K562 (cell line): ENCODE results near the gene PDZK1IP1. TPM values are rescaled to one million over a fixed set of nuclear protein-coding genes. Genes with fewer than 3 reads are reported as not detected.

Source experiments
- EHMT2 ChIP-seq: fragments of 450-650 bp; IDR thresholded peaks from 2 replicates; pipeline ENCODE4 v1.6.1; 2018; ENCODE audit warnings: antibody characterized with exemption
- ELF1 ChIP-seq: fragments of 200-800 bp; sonication (Bioruptor generic); IDR thresholded peaks from 2 replicates; pipeline ENCODE4 v1.6.1; 2016; ENCODE audit warnings: missing genetic modification characterization, missing compliant biosample characterization
- FOXK2 ChIP-seq, 2 experiments: fragments of 450-650 bp; IDR thresholded peaks in 1 of 2; conservative IDR thresholded peaks in 1 of 2; 2 replicates each; pipeline ENCODE4 v1.6.1; 2016; ENCODE audit warnings: low read depth in 2 of 2, mild to moderate bottlenecking in 1 of 2
- FOXM1 ChIP-seq, 2 experiments: fragments of 450-650 bp in 1 of 2; sonication (generic) in 1 of 2; formaldehyde crosslinking in 1 of 2; IDR thresholded peaks; 2 replicates each; pipeline versions ENCODE4 v1.6.1 to v1.9.0; 2017 to 2022; ENCODE audit warnings: low read depth in 2 of 2, mild to moderate bottlenecking in 2 of 2, missing genetic modification reagents in 1 of 2, moderate library complexity in 1 of 2
- KDM1A ChIP-seq, 2 experiments: fragments of 450-650 bp; IDR thresholded peaks; 2 replicates each; pipeline ENCODE4 v1.6.1; 2016; ENCODE audit warnings: mild to moderate bottlenecking in 2 of 2
- NBN ChIP-seq: fragments of 450-650 bp; IDR thresholded peaks from 2 replicates; pipeline ENCODE4 v1.6.1; 2016; ENCODE audit warnings: low read depth, mild to moderate bottlenecking
- NR2C1 ChIP-seq, 2 experiments: fragments of 450-650 bp; IDR thresholded peaks; 2 replicates each; pipeline ENCODE4 v1.6.1; 2017; ENCODE audit warnings: mild to moderate bottlenecking in 2 of 2, antibody characterized with exemption in 1 of 2, inconsistent platforms in 1 of 2, missing compliant biosample characterization in 1 of 2, missing genetic modification characterization in 1 of 2
- PHB2 ChIP-seq: fragments of 450-650 bp; IDR thresholded peaks from 2 replicates; pipeline ENCODE4 v1.6.1; 2017; ENCODE audit warnings: low read depth
- RAD51 ChIP-seq: fragments of 450-650 bp; IDR thresholded peaks from 2 replicates; pipeline ENCODE4 v1.7.1; 2016; ENCODE audit warnings: low read depth, mild to moderate bottlenecking, borderline replicate concordance
- SMARCC2 ChIP-seq: fragments of 450-650 bp; IDR thresholded peaks from 2 replicates; pipeline ENCODE4 v1.6.1; 2017; ENCODE audit warnings: antibody characterized with exemption, moderate library complexity, mild to moderate bottlenecking, low read depth
- U2AF1 ChIP-seq: fragments of 200-400 bp; formaldehyde crosslinking; optimal IDR thresholded peaks from 2 replicates; pipeline ENCODE3; 2017; ENCODE audit warnings: mild to moderate bottlenecking, low read depth, low read length, moderate library complexity
- ZNF589 ChIP-seq: fragments of 200-800 bp; sonication (Bioruptor generic); IDR thresholded peaks from 2 replicates; pipeline ENCODE4 v1.6.1; 2016; ENCODE audit warnings: low read depth, missing genetic modification characterization, missing compliant biosample characterization
- ZNF717 ChIP-seq: fragments of 250-450 bp; sonication (Bioruptor Pico); IDR thresholded peaks from 2 replicates; pipeline ENCODE4 v1.5.0; 2021
- ZNF778 ChIP-seq: fragments of 450-650 bp; formaldehyde crosslinking; IDR thresholded peaks from 2 replicates; pipeline ENCODE4 v1.4.0; 2020; ENCODE audit warnings: mild to moderate bottlenecking, moderate library complexity
- ZNF780A ChIP-seq: fragments of 250-450 bp; sonication (Bioruptor Pico); IDR thresholded peaks from 2 replicates; pipeline ENCODE4 v1.5.0; 2021; ENCODE audit warnings: mild to moderate bottlenecking
- ZNF785 ChIP-seq: fragments of 250-450 bp; sonication (Bioruptor Pico); IDR thresholded peaks from 2 replicates; pipeline ENCODE4 v1.4.0; 2020; ENCODE audit warnings: mild to moderate bottlenecking
- ZSCAN29 ChIP-seq: fragments of 450-650 bp; IDR thresholded peaks from 2 replicates; pipeline ENCODE4 v1.6.1; 2017
- polyA plus RNA-seq, 8 experiments: library from polyadenylated mRNA; depleted of rRNA in 4 of 8; stranded (reverse) in 5 of 8; unstranded in 3 of 8; fragments of >200 nt; fragmentation: Nextera tagmentation in 2 of 8; fragmentation: Illumina TruSeq in 1 of 8; extraction: Ambion mirVana in 2 of 8; extraction: Trizol in 1 of 8; gene quantifications; 2 replicates each; pipeline versions ENCODE4 v1.2.1 to v1.2.3, GENCODE V29; 2011 to 2014; ENCODE audit warnings: inconsistent platforms in 1 of 8, missing spikeins in 1 of 8
- total RNA-seq, 7 experiments: library from RNA; depleted of rRNA in 6 of 7; stranded (reverse); fragments of >200 nt in 6 of 7; fragmentation: Illumina TruSeq in 2 of 7; extraction: Trizol in 2 of 7; gene quantifications; 2 replicates each; pipeline versions ENCODE4 v1.2.1 to v1.2.3, GENCODE V29; 2011 to 2021; ENCODE audit warnings: low replicate concordance in 1 of 7
- TF ChIP-seq, protein P1 (sequence below): sonication (generic); formaldehyde crosslinking; IDR thresholded peaks from 2 replicates; pipeline ENCODE4 v1.8.1; 2023; ENCODE audit warnings: mild to moderate bottlenecking, missing genetic modification reagents, moderate library complexity
- TF ChIP-seq, protein P2 (sequence below): fragments of 450-650 bp; IDR thresholded peaks from 2 replicates; pipeline ENCODE4 v1.6.1; 2016; ENCODE audit warnings: low read depth, mild to moderate bottlenecking, moderate library complexity
- TF ChIP-seq, protein P3 (sequence below): fragments of 450-650 bp; IDR thresholded peaks from 2 replicates; pipeline ENCODE4 v1.7.1; 2018; ENCODE audit warnings: mild to moderate bottlenecking, low read depth; ENCODE audit not compliant: partially characterized antibody
- TF ChIP-seq, protein P4 (sequence below): fragments of 250-450 bp; sonication (Bioruptor Pico); IDR thresholded peaks from 2 replicates; pipeline ENCODE4 v1.8.0; 2022; ENCODE audit warnings: moderate library complexity, mild to moderate bottlenecking, inconsistent platforms

PDZK1IP1 gene
- total and polyA plus RNA-seq, 9 of the 15 experiments (the other 6 are each of a cell fraction or from before 2014, with no cell fraction given), result 0.17 to 0.68 (median 0.53) TPM; not detected in 2

DNA sequence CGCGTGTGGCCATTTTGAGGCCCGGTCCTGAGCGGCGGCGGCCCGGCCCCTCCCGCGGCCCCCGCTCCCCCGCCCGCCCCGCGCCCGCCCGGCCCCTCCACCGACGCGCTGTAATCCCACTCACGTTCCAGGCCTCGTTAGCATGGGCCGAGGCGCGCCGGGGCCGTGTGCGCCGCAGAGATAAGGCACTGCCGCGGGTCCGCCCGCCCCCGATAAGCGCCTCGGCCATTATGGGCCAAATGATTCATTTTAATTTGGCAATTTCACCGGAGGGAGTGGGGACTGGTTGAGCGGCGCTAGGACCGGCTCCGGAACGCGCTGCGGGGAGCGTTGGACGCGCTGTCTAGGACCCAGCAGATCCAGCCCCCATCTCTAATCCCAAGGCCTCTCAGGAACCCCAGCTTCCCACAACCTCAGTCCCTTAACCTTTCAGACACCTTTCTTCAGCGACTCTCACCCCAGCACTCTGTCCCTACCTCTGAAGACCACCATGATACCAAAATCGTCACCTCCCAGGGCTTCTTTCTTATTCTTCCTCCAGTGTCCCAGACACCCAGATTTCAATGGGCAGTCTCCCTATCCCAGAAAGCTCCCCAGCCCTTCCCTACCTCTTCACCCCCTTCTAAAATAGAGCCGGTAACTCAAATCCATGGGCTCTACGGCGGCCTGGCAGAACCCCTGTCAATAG lies 42.5 kb upstream of the PDZK1IP1 start, which contains the start of gene TAL1 (continued):
- TF ChIP-seq, protein P1, sequence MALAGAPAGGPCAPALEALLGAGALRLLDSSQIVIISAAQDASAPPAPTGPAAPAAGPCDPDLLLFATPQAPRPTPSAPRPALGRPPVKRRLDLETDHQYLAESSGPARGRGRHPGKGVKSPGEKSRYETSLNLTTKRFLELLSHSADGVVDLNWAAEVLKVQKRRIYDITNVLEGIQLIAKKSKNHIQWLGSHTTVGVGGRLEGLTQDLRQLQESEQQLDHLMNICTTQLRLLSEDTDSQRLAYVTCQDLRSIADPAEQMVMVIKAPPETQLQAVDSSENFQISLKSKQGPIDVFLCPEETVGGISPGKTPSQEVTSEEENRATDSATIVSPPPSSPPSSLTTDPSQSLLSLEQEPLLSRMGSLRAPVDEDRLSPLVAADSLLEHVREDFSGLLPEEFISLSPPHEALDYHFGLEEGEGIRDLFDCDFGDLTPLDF (CRISPR knock-in tag), result peak; percentile 16; the same call in 1 of the 2 replicates
- no peak for TF ChIP-seq ZNF785 (CRISPR knock-in tag)
- peak in 1 of 2 experiments; percentile 15; a peak in 1 of 4 replicates for TF ChIP-seq FOXK2 (conservative IDR thresholded peaks at IDR 0.05 in 1 of 2, IDR thresholded peaks at IDR 0.05 in 1 of 2; ENCODE audit: low read depth in 2 of 2)
- TF ChIP-seq ZNF780A (CRISPR knock-in tag), result no peak
- peak; percentile 37 for TF ChIP-seq U2AF1
- peak; percentile 56; the same call in 1 of the 2 replicates for TF ChIP-seq ELF1
- TF ChIP-seq, protein P2, sequence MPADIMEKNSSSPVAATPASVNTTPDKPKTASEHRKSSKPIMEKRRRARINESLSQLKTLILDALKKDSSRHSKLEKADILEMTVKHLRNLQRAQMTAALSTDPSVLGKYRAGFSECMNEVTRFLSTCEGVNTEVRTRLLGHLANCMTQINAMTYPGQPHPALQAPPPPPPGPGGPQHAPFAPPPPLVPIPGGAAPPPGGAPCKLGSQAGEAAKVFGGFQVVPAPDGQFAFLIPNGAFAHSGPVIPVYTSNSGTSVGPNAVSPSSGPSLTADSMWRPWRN, result peak; percentile 100
- TF ChIP-seq KDM1A (IDR thresholded peaks at IDR 0.05), result peak; percentile 92 to 97
- no peak for TF ChIP-seq NR2C1 (IDR thresholded peaks at IDR 0.05)
- TF ChIP-seq NR2C1 (tag; IDR thresholded peaks at IDR 0.05), result 0 out of 2 replicates have a peak, but pooled peaks have one; percentile 46
- TF ChIP-seq NBN, result 0 out of 2 replicates have a peak, but pooled peaks have one; percentile 52
- TF ChIP-seq FOXM1 (IDR thresholded peaks at IDR 0.05; ENCODE audit: low read depth), result peak; percentile 84
- TF ChIP-seq FOXM1 (CRISPR knock-in tag; IDR thresholded peaks at IDR 0.05; ENCODE audit: low read depth), result no peak
- TF ChIP-seq ZSCAN29, result peak; percentile 80
- TF ChIP-seq ZNF717 (CRISPR knock-in tag), result no peak
- TF ChIP-seq PHB2, result peak; percentile 90
- TF ChIP-seq, protein P3, sequence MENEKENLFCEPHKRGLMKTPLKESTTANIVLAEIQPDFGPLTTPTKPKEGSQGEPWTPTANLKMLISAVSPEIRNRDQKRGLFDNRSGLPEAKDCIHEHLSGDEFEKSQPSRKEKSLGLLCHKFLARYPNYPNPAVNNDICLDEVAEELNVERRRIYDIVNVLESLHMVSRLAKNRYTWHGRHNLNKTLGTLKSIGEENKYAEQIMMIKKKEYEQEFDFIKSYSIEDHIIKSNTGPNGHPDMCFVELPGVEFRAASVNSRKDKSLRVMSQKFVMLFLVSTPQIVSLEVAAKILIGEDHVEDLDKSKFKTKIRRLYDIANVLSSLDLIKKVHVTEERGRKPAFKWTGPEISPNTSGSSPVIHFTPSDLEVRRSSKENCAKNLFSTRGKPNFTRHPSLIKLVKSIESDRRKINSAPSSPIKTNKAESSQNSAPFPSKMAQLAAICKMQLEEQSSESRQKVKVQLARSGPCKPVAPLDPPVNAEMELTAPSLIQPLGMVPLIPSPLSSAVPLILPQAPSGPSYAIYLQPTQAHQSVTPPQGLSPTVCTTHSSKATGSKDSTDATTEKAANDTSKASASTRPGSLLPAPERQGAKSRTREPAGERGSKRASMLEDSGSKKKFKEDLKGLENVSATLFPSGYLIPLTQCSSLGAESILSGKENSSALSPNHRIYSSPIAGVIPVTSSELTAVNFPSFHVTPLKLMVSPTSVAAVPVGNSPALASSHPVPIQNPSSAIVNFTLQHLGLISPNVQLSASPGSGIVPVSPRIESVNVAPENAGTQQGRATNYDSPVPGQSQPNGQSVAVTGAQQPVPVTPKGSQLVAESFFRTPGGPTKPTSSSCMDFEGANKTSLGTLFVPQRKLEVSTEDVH, result peak; percentile 64
- peak; percentile 95 for TF ChIP-seq ZNF589 (CRISPR knock-in tag)
- peak; percentile 58; the same call in 1 of the 2 replicates for TF ChIP-seq EHMT2
- TF ChIP-seq RAD51, result peak; percentile 64; the same call in 1 of the 2 replicates
- TF ChIP-seq, protein P4, sequence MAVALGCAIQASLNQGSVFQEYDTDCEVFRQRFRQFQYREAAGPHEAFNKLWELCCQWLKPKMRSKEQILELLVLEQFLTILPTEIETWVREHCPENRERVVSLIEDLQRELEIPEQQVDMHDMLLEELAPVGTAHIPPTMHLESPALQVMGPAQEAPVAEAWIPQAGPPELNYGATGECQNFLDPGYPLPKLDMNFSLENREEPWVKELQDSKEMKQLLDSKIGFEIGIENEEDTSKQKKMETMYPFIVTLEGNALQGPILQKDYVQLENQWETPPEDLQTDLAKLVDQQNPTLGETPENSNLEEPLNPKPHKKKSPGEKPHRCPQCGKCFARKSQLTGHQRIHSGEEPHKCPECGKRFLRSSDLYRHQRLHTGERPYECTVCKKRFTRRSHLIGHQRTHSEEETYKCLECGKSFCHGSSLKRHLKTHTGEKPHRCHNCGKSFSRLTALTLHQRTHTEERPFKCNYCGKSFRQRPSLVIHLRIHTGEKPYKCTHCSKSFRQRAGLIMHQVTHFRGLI (CRISPR knock-in tag), result 0 out of 2 replicates have a peak, but pooled peaks have one; percentile 6
- peak; percentile 86 for TF ChIP-seq SMARCC2
- TF ChIP-seq ZNF778 (CRISPR knock-in tag), result no peak
